ENCODE measurements around the gene SEL1L.

DNA sequence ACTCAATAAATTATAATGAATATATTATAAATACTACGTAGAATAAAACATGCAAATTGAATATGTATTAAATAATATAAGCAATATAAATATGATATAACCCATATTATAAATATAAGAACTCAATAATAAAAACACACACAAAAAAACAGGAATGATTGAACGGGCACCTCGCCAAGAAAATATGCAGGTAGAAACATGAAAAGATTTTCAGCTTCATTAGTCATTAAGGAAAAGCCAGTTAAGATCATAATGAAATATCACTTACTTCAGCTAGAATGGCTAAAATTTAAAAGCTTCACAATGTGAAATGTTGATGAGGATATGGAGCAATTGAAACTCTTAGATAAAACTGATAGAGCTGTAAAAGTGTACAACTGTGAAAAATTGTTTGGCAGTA lies 17.8 kb upstream of the SEL1L start:
- TF ChIP-seq, protein P1, sequence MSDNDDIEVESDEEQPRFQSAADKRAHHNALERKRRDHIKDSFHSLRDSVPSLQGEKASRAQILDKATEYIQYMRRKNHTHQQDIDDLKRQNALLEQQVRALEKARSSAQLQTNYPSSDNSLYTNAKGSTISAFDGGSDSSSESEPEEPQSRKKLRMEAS (IDR thresholded peaks at IDR 0.05), result no peak
- TF ChIP-seq ZSCAN20 (CRISPR knock-in tag; IDR thresholded peaks at IDR 0.05) (no peak), CBX2 (IDR thresholded peaks at IDR 0.05; ENCODE audit: borderline replicate concordance, low read depth) (no peak), ZFP36 (IDR thresholded peaks at IDR 0.05; ENCODE audit: borderline replicate concordance, partially characterized antibody) (no peak), RCOR1 (IDR thresholded peaks at IDR 0.05; ENCODE audit: low read depth, low read length) (no peak), EHMT2 (IDR thresholded peaks at IDR 0.05; ENCODE audit: low read depth) (no peak), POLR2AphosphoS2 (conservative IDR thresholded peaks at IDR 0.05; ENCODE audit: low read length) (no peak), SMC3 (IDR thresholded peaks at IDR 0.05) (no peak), ESRRA (IDR thresholded peaks at IDR 0.05; ENCODE audit: borderline replicate concordance, low read length) (no peak), ZC3H11A (IDR thresholded peaks at IDR 0.05) (no peak), FOSL2 (IDR thresholded peaks at IDR 0.05) (no peak), FOSL2 (CRISPR knock-in tag; IDR thresholded peaks at IDR 0.05) (no peak)
- TF ChIP-seq, protein P2, sequence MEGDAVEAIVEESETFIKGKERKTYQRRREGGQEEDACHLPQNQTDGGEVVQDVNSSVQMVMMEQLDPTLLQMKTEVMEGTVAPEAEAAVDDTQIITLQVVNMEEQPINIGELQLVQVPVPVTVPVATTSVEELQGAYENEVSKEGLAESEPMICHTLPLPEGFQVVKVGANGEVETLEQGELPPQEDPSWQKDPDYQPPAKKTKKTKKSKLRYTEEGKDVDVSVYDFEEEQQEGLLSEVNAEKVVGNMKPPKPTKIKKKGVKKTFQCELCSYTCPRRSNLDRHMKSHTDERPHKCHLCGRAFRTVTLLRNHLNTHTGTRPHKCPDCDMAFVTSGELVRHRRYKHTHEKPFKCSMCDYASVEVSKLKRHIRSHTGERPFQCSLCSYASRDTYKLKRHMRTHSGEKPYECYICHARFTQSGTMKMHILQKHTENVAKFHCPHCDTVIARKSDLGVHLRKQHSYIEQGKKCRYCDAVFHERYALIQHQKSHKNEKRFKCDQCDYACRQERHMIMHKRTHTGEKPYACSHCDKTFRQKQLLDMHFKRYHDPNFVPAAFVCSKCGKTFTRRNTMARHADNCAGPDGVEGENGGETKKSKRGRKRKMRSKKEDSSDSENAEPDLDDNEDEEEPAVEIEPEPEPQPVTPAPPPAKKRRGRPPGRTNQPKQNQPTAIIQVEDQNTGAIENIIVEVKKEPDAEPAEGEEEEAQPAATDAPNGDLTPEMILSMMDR (IDR thresholded peaks at IDR 0.05), result no peak
